ENCODE data around the gene RTN4RL2.
A peak's percentile ranks its signal among the peaks of the same experiment; 100 is the strongest.

The RTN4RL2 gene

GRCh38 chr11:57481915-57482781 is 21.8 kb downstream of the RTN4RL2 start:
- DNase-seq = no peak

GRCh38 chr11:57482782-57483561 is 22.6 kb downstream of the RTN4RL2 start:
- peak in 1 of 14 donors; percentile 16 for DNase-seq

- no peak for DNase-seq
These were observed 23.2 kb downstream of the RTN4RL2 start for GRCh38 chr11:57483562-57483918.

GRCh38 chr11:57484141-57484710 is 23.9 kb downstream of the RTN4RL2 start:
- no peak for DNase-seq

- DNase-seq = no peak
These were observed 25.1 kb downstream of the RTN4RL2 start for GRCh38 chr11:57485217-57485990.

- no peak for DNase-seq
These were observed 26.9 kb downstream of the RTN4RL2 start for GRCh38 chr11:57487021-57487778.

GRCh38 chr11:57487920-57488659 is 27.8 kb downstream of the RTN4RL2 start:
- no peak for DNase-seq

- no peak for DNase-seq
These were observed 30.3 kb downstream of the RTN4RL2 start for GRCh38 chr11:57490456-57491248.

- no peak for DNase-seq
These were observed 31.2 kb downstream of the RTN4RL2 start for GRCh38 chr11:57491371-57492061.

- peak in 3 of 14 donors; percentile 11 to 37 (median 35) for DNase-seq
These were observed 33.5 kb downstream of the RTN4RL2 start for GRCh38 chr11:57493507-57494503.

- DNase-seq = no peak
These were observed 35.9 kb downstream of the RTN4RL2 start for GRCh38 chr11:57496109-57496820.

GRCh38 chr11:57497303-57498247 is 37.2 kb downstream of the RTN4RL2 start:
- DNase-seq = no peak

GRCh38 chr11:57498540-57498939 is 38.2 kb downstream of the RTN4RL2 start:
- DNase-seq = no peak

GRCh38 chr11:57499413-57499982 is 39.2 kb downstream of the RTN4RL2 start:
- DNase-seq = peak; percentile 14 to 92 (median 81)

- peak in 1 of 14 donors; percentile 41 for DNase-seq
These were observed 39.7 kb downstream of the RTN4RL2 start for GRCh38 chr11:57499983-57500461.

GRCh38 chr11:57500515-57500914 is 40.2 kb downstream of the RTN4RL2 start:
- DNase-seq = no peak

All from C1 segment of cervical spinal cord (tissue), 14 donors.